ENCODE results near the gene FUZ. TPM values are rescaled to one million over a fixed set of nuclear protein-coding genes. Genes with fewer than 3 reads are reported as not detected.

The FUZ gene
- total and polyA plus RNA-seq, 2 of the 8 experiments (the other 6 are each of a cell fraction or from before 2014, with no cell fraction given) = 28.4 to 33.9 TPM

- Histone ChIP-seq H3K23ac (ENCODE audit: insufficient read length) (no peak overlapping the region), H3K79me2 (ENCODE audit: control insufficient read depth in 1 of 2, insufficient read depth in 2 of 2, low read length in 2 of 2) (peaks cover 0 to 30% of the 10 kb centered on the region in 2 experiments; a peak in 3 of 4 replicates), H2BK20ac (ENCODE audit: low read length) (no peak overlapping the region), H2AK5ac (ENCODE audit: low read depth, low read length) (no peak overlapping the region), H3K27ac (ENCODE audit: low read depth, low read length) (no peak overlapping the region), H4K20me1 (replicated peaks in 1 of 2; ENCODE audit: control insufficient read depth in 1 of 2, insufficient read depth in 2 of 2, low read length in 2 of 2) (peaks cover 8 to 18% of the 10 kb centered on the region in 2 experiments), H2BK15ac (ENCODE audit: low read length) (no peak overlapping the region), H3K9ac (replicated peaks in 1 of 4; ENCODE audit: extremely low read depth in 1 of 4, low read depth in 3 of 4, low read length in 3 of 4) (no peak overlapping the region), H3K4ac (replicated peaks; ENCODE audit: insufficient read length, low read depth, low read length) (no peak overlapping the region), H4K8ac (ENCODE audit: extremely low read depth, insufficient read depth, low read length) (no peak overlapping the region), H3K9me3 (ENCODE audit: insufficient read depth in 2 of 2, low read depth in 1 of 2, low read length in 1 of 2) (no peaks in the 10 kb centered on the region), H3K4me3 (ENCODE audit: extremely low read depth in 1 of 4, insufficient read depth in 2 of 4, low read depth in 3 of 4, low read length in 4 of 4) (no peak overlapping the region), H3K23me2 (ENCODE audit: low read depth, low read length) (no peaks in the 10 kb centered on the region), H3K27me3 (replicated peaks in 1 of 4; ENCODE audit: control insufficient read depth in 3 of 4, extremely low read depth in 1 of 4, insufficient read depth in 3 of 4, low read length in 3 of 4) (no peaks in the 10 kb centered on the region), H2AFZ (ENCODE audit: low read length) (no peak overlapping the region), H3K4me1 (replicated peaks in 1 of 4; ENCODE audit: control insufficient read depth in 3 of 4, insufficient read depth in 4 of 4, low read length in 3 of 4) (no peaks in the 10 kb centered on the region), H2BK120ac (replicated peaks; ENCODE audit: low read depth, low read length) (no peak overlapping the region), H3K4me2 (ENCODE audit: insufficient read depth in 1 of 2, low read depth in 2 of 2, low read length in 2 of 2) (no peak overlapping the region), H2BK5ac (ENCODE audit: low read depth, low read length) (no peak overlapping the region), H3K14ac (ENCODE audit: insufficient read length) (no peak overlapping the region), H3K36me3 (ENCODE audit: control insufficient read depth in 2 of 4, insufficient read depth in 4 of 4, low read length in 3 of 4) (peaks cover 0 to 13% (median 4%) of the 10 kb centered on the region in 4 experiments; a peak in 5 of 8 replicates), H3K56ac (replicated peaks; ENCODE audit: insufficient read length, low read depth, low read length) (no peak overlapping the region), H4K5ac (ENCODE audit: insufficient read length, low read depth, low read length) (no peak overlapping the region), H3K79me1 (ENCODE audit: low read depth, low read length) (peaks cover 16% of the 10 kb centered on the region), H3K18ac (ENCODE audit: extremely low read depth, low read length) (no peak overlapping the region), H2BK12ac (ENCODE audit: low read depth, low read length) (no peak overlapping the region), H4K91ac (replicated peaks; ENCODE audit: insufficient read length, low read length) (no peak overlapping the region)
- DNase-seq (ENCODE audit: low read depth in 1 of 2, low spot score in 2 of 2) = no peak
- ChIA-PET POLR2A (ENCODE audit: partially characterized antibody) (interaction anchor here (0.6 to 3.1 kb wide), 5 partner anchors 11 to 215 kb away, joined by 3 to 10 read pairs (median 4); partner anchors contain the start of gene FUZ), CTCF (ENCODE audit: partially characterized antibody) (interaction anchor here (0.6 to 1.9 kb wide), 3 partner anchors 14 to 144 kb away, joined by 3 to 4 read pairs (median 3); no protein-coding TSS in a partner anchor)
- FAIRE-seq = no peak
- 86% methylated on average over 6 of the region's 6 CpGs; no CpG with 5 or more reads in 1 of the 2 experiments for WGBS, 2 experiments (ENCODE audit: extremely low coverage in 1 of 2, insufficient coverage in 1 of 2, insufficient read length in 1 of 2, insufficient replicate concordance in 2 of 2, low coverage in 1 of 2, low lambda C conversion rate in 2 of 2, missing lambda C conversion rate in 1 of 2)
- TF ChIP-seq CHD1 (IDR thresholded peaks at IDR 0.05; ENCODE audit: low read depth, low read length) (no peak), SP4 (IDR thresholded peaks at IDR 0.05; ENCODE audit: low read length) (no peak), CEBPB (IDR thresholded peaks at IDR 0.05; ENCODE audit: low read depth, low read length) (no peak), EGR1 (IDR thresholded peaks at IDR 0.05; ENCODE audit: borderline replicate concordance, low read depth, low read length) (no peak), USF2 (IDR thresholded peaks at IDR 0.05; ENCODE audit: low read length) (no peak), CREB1 (IDR thresholded peaks at IDR 0.05) (no peak), CBX5 (IDR thresholded peaks at IDR 0.05; ENCODE audit: low read depth, low read length) (no peak), SAP30 (IDR thresholded peaks at IDR 0.05; ENCODE audit: insufficient read depth, insufficient replicate concordance, low read length) (no peak), FOSL1 (IDR thresholded peaks at IDR 0.05; ENCODE audit: insufficient read depth, low read depth, low read length) (no peak), TAF1 (IDR thresholded peaks at IDR 0.05; ENCODE audit: low read depth, low read length) (no peak), CTCF (IDR thresholded peaks at IDR 0.05; ENCODE audit: control extremely low read depth in 1 of 3, insufficient read depth in 1 of 3, low read depth in 1 of 3, low read length in 3 of 3) (no peak)
These were observed 11.6 kb upstream of the FUZ start for GRCh38 chr19:49824662-49825061.

Data from H1 (cell line).